ENCODE measurements around the gene SEMA7A.
"Not testable (repeated sequence)": the region's sequence is repeated elsewhere in the genome, so short reads cannot be mapped to it uniquely, and the experiment has no call there.

Gene SEMA7A

GRCh38 chr15:74433592-74434262 lies at the start of gene SEMA7A:
TSS of gene SEMA7A (minus strand) at chr15:74433958. CDS start at chr15:74433918, 40 bp downstream.
- DNase-seq, result no peak

GRCh38 chr15:74482661-74483060 lies 48.9 kb upstream of the SEMA7A start:
- no peak for DNase-seq

GRCh38 chr15:74480364-74480763 lies 46.6 kb upstream of the SEMA7A start:
- not testable (repeated sequence) for DNase-seq

GRCh38 chr15:74471621-74472020 lies 37.9 kb upstream of the SEMA7A start:
- DNase-seq, result not testable (repeated sequence)

GRCh38 chr15:74470631-74471395 lies 37.1 kb upstream of the SEMA7A start:
- no peak for DNase-seq

- DNase-seq, result no peak
These were observed 34.7 kb upstream of the SEMA7A start for GRCh38 chr15:74468341-74469032.

GRCh38 chr15:74466570-74466969 lies 32.8 kb upstream of the SEMA7A start:
- DNase-seq, result no peak

- no peak for DNase-seq
These were observed 31.1 kb upstream of the SEMA7A start for GRCh38 chr15:74464897-74465296.

- no peak for DNase-seq
These were observed 30.5 kb upstream of the SEMA7A start for GRCh38 chr15:74464216-74464615.

GRCh38 chr15:74463634-74464033 lies 29.9 kb upstream of the SEMA7A start:
- no peak for DNase-seq

- no peak for DNase-seq
These were observed 28.2 kb upstream of the SEMA7A start for GRCh38 chr15:74461847-74462511.

GRCh38 chr15:74460871-74461846 lies 27.4 kb upstream of the SEMA7A start, which contains the start of gene UBL7:
TSS of gene UBL7 (minus strand) at chr15:74461160. CDS start at chr15:74458867, 2,293 bp downstream.
- peak; percentile 96 for DNase-seq

- DNase-seq, result no peak
These were observed 26.5 kb upstream of the SEMA7A start for GRCh38 chr15:74460298-74460697.

GRCh38 chr15:74459798-74460197 lies 26.0 kb upstream of the SEMA7A start:
- not testable (repeated sequence) for DNase-seq

- DNase-seq, result no peak
These were observed 24.7 kb upstream of the SEMA7A start for GRCh38 chr15:74458473-74458872.

- DNase-seq, result not testable (repeated sequence)
These were observed 23.3 kb upstream of the SEMA7A start for GRCh38 chr15:74457036-74457435.

GRCh38 chr15:74454764-74455500 lies 21.2 kb upstream of the SEMA7A start:
- DNase-seq, result no peak

GRCh38 chr15:74453925-74454763 lies 20.4 kb upstream of the SEMA7A start:
- no peak for DNase-seq

- no peak for DNase-seq
These were observed 18.4 kb upstream of the SEMA7A start for GRCh38 chr15:74451861-74452835.
